ENCODE data around the gene MAML2.

MAML2 gene

GRCh38 chr11:96150609-96151008, 192.4 kb downstream of the MAML2 start:
- Histone ChIP-seq H3K4me1 (ENCODE audit: insufficient read depth, poor library complexity, severe bottlenecking) (peaks cover 28% of the 10 kb centered on the region), H3K9me3 (ENCODE audit: severe bottlenecking) (no peaks in the 10 kb centered on the region), H3K36me3 (ENCODE audit: low read depth) (no peaks in the 10 kb centered on the region), H3K27ac (ENCODE audit: poor library complexity, severe bottlenecking) (peak overlapping the region; percentile 15), H3K27me3 (ENCODE audit: insufficient read depth, poor library complexity, severe bottlenecking) (no peaks in the 10 kb centered on the region), H3K4me3 (ENCODE audit: severe bottlenecking) (no peak overlapping the region)
- ATAC-seq (ENCODE audit: low read depth): no peak
- no peak for TF ChIP-seq CTCF (IDR thresholded peaks at IDR 0.05; ENCODE audit: poor library complexity, severe bottlenecking)
- no peak for DNase-seq (ENCODE audit: low spot score)

GRCh38 chr11:96149743-96150555, 193.0 kb downstream of the MAML2 start:
- Histone ChIP-seq H3K27ac (ENCODE audit: poor library complexity, severe bottlenecking) (peak overlapping the region; percentile 15), H3K36me3 (ENCODE audit: low read depth) (no peaks in the 10 kb centered on the region), H3K4me3 (ENCODE audit: severe bottlenecking) (no peak overlapping the region), H3K9me3 (ENCODE audit: severe bottlenecking) (no peaks in the 10 kb centered on the region), H3K4me1 (ENCODE audit: insufficient read depth, poor library complexity, severe bottlenecking) (peaks cover 28% of the 10 kb centered on the region), H3K27me3 (ENCODE audit: insufficient read depth, poor library complexity, severe bottlenecking) (no peaks in the 10 kb centered on the region)
- no peak for TF ChIP-seq CTCF (IDR thresholded peaks at IDR 0.05; ENCODE audit: poor library complexity, severe bottlenecking)
- peak; percentile 64 for ATAC-seq (ENCODE audit: low read depth)
- no peak for DNase-seq (ENCODE audit: low spot score)

- DNase-seq (ENCODE audit: low spot score) (no peak), ATAC-seq (ENCODE audit: low read depth) (no peak)
- Histone ChIP-seq H3K9me3 (ENCODE audit: severe bottlenecking) (no peaks in the 10 kb centered on the region), H3K27me3 (ENCODE audit: insufficient read depth, poor library complexity, severe bottlenecking) (no peaks in the 10 kb centered on the region), H3K4me3 (ENCODE audit: severe bottlenecking) (no peak overlapping the region), H3K36me3 (ENCODE audit: low read depth) (no peaks in the 10 kb centered on the region), H3K4me1 (ENCODE audit: insufficient read depth, poor library complexity, severe bottlenecking) (peaks cover 27% of the 10 kb centered on the region), H3K27ac (ENCODE audit: poor library complexity, severe bottlenecking) (peak overlapping the region; percentile 18)
- TF ChIP-seq CTCF (IDR thresholded peaks at IDR 0.05; ENCODE audit: poor library complexity, severe bottlenecking): no peak
Observed at GRCh38 chr11:96147906-96148486, 195.0 kb downstream of the MAML2 start.

- no peak for TF ChIP-seq CTCF (IDR thresholded peaks at IDR 0.05; ENCODE audit: poor library complexity, severe bottlenecking)
- Histone ChIP-seq H3K4me3 (ENCODE audit: severe bottlenecking) (no peak overlapping the region), H3K36me3 (ENCODE audit: low read depth) (no peaks in the 10 kb centered on the region), H3K9me3 (ENCODE audit: severe bottlenecking) (no peaks in the 10 kb centered on the region), H3K4me1 (ENCODE audit: insufficient read depth, poor library complexity, severe bottlenecking) (peaks cover 27% of the 10 kb centered on the region), H3K27me3 (ENCODE audit: insufficient read depth, poor library complexity, severe bottlenecking) (no peaks in the 10 kb centered on the region), H3K27ac (ENCODE audit: poor library complexity, severe bottlenecking) (peak overlapping the region; percentile 18)
- no peak for DNase-seq (ENCODE audit: low spot score)
- no peak for ATAC-seq (ENCODE audit: low read depth)
Observed at GRCh38 chr11:96147186-96147585, 195.8 kb downstream of the MAML2 start.

- H3K36me3 ChIP-seq (ENCODE audit: low read depth): no peaks in the 10 kb centered on the region
- H3K4me1 ChIP-seq (ENCODE audit: insufficient read depth, poor library complexity, severe bottlenecking): peaks cover 27% of the 10 kb centered on the region
- no peak overlapping the region for H3K4me3 ChIP-seq (ENCODE audit: severe bottlenecking)
- peak overlapping the region; percentile 18 for H3K27ac ChIP-seq (ENCODE audit: poor library complexity, severe bottlenecking)
- no peak for TF ChIP-seq CTCF (IDR thresholded peaks at IDR 0.05; ENCODE audit: poor library complexity, severe bottlenecking)
- ATAC-seq (ENCODE audit: low read depth) (no peak), DNase-seq (ENCODE audit: low spot score) (no peak)
- no peaks in the 10 kb centered on the region for H3K9me3 ChIP-seq (ENCODE audit: severe bottlenecking)
- H3K27me3 ChIP-seq (ENCODE audit: insufficient read depth, poor library complexity, severe bottlenecking): no peaks in the 10 kb centered on the region
Observed at GRCh38 chr11:96146765-96147164, 196.2 kb downstream of the MAML2 start.

Measured in RWPE2 (cell line).